HG02571 (cell line): Measurements from ENCODE around the gene FADD.
A peak's percentile ranks its signal among the peaks of the same experiment; 100 is the strongest.

Source experiments
- ATAC-seq: cut with Tn5 transposase; IDR thresholded peaks from one replicate; pipeline ENCODE4 v1.9.1; 2021; ENCODE audit warnings: mild to moderate bottlenecking, moderate library complexity; ENCODE audit not compliant: unreplicated experiment

Gene FADD, protein sequence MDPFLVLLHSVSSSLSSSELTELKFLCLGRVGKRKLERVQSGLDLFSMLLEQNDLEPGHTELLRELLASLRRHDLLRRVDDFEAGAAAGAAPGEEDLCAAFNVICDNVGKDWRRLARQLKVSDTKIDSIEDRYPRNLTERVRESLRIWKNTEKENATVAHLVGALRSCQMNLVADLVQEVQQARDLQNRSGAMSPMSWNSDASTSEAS

GRCh38 chr11:70202920-70203750 lies at the start of gene FADD:
FADD (plus strand) TSS chr11:70203296; CDS start chr11:70203460, 164 bp downstream.
- ATAC-seq: peak; percentile 66

- ATAC-seq: no peak
Observed at GRCh38 chr11:70155386-70155785, 47.7 kb upstream of the FADD start.

- no peak for ATAC-seq
Observed at GRCh38 chr11:70156291-70157037, 46.6 kb upstream of the FADD start.

DNA sequence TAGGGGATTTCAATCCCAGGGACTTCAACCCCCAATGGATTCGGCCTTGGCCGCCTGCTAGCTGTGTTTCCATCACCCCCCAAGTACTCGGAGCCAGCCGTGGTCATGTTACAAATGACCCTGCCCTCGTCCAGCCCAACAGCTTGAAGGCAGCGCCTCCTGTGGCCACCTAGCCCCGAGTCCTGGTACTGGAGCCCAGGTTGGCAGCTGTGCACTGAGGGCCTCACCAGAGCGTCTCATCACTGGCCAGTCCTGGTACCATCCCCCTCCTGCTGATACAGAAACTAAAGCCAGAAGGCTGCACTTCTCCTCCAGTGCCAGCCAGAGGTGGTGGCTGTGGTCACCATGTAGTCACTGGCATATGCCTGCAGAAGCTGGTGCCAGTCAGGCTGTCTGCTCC lies 44.9 kb upstream of the FADD start:
- no peak for ATAC-seq

DNA sequence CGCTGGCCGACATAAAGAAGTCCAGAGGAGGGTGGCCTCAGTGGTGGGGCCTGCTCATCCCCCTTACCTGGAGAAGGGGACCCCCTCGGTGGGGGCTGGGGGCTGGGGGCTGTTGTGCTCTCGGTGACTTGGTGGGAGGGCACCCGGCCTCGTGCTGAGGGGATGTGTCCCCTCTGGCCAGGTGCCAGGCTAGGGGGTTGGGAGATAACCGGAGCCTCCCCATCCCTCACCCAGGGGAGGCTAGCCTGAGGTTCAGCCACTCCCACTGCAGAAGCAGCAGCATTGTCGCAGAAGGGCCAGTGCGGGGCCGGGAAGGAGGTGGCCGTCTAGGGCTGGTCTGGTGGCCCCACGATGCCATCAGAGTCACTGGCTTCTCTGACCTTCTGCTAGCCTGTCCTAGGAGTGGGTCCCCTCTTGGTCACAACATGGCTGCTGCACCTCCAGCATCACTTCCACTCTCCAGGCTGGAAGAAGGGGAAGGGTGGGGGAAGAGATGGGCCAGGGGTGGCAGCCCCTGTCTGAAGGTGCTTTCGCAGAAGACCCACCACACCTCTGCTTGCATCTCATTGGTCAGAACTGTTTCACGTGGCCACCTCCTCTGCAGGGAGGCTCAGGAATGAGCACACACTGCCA lies 44.2 kb upstream of the FADD start:
- ATAC-seq: no peak

GRCh38 chr11:70159627-70160570 lies 43.2 kb upstream of the FADD start:
- ATAC-seq: no peak

DNA sequence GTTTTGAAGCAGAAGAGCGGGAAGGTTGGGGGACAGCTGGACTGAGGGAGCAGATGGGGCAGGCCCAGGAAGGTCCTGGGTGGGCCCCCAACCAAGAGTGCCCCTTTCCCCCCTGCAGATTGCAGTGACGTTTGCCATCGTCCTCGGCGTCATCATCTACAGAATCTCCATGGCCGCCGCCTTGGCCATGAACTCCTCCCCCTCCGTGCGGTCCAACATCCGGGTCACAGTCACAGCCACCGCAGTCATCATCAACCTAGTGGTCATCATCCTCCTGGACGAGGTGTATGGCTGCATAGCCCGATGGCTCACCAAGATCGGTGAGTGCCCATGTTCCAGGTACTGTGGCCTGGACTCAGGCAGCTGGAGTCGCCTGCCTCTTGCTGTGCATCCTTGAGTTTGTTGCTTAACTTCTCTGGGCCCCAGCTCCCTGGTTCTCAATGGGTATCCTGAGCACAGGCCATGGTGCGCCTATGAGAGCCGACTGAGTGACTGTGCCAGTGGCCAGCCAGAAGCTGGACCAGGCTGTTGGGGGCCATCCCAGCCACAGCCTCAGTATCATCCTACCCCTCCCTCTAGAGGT lies 42.0 kb upstream of the FADD start:
- no peak for ATAC-seq

DNA sequence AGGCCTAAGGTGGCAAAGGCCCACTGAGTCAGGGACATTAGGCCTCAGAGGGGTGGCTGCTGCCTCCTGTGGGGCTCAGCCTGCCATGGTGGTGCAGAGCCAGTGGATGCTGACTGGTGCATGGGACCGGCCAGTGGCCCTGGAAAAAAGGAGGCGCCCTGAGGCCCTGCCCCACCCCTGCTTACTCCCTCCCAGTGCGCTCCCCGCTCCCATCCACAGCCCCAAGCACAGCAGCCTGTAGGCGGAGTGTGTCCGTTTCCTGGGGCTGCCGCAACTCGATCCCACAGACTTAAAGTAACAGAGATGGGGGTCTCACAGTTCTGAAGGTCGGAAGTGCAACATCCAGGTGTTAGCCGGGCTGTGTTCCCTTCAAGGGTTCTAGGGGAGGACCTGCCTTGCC lies 38.4 kb upstream of the FADD start:
- ATAC-seq: no peak

- ATAC-seq: no peak
Observed at GRCh38 chr11:70167120-70167519, 36.0 kb upstream of the FADD start.

DNA sequence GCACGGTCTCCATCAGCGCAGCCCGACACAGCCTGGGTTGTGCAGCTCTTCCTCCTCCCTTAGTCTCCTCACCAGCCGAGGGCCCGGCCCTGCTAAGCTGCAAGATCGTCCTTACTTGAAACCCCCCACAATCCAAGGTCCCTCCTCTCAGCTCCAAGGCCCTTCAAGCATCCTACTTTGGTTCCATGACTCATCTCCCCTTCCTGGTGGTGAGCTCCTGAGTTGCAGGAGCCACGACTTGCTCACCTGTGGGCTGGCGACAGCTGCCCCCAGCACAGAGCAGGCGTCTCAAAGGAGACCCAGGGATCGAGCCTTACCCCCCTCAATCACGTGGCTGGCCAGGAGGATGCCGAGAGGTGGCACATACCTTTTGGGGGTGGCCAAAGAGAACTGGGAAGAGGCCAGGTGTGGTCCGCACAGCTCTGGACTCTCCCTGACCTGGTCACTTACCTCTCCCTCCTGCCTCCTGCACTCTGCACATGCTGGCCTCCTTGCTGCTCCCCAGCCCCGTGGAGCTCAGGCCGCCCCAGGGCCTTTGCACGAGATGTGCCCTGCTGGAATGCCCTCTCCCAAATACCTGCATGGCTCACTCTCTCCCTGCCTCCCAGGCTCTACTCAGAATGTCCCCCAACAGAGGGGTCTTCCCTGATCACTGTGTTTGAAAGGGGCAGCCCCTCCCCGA lies 35.2 kb upstream of the FADD start:
- no peak for ATAC-seq

- no peak for ATAC-seq
Observed at GRCh38 chr11:70168405-70168754, 34.7 kb upstream of the FADD start.

GRCh38 chr11:70169127-70169526 lies 34.0 kb upstream of the FADD start:
- no peak for ATAC-seq

GRCh38 chr11:70169632-70170031 lies 33.5 kb upstream of the FADD start:
- no peak for ATAC-seq

DNA sequence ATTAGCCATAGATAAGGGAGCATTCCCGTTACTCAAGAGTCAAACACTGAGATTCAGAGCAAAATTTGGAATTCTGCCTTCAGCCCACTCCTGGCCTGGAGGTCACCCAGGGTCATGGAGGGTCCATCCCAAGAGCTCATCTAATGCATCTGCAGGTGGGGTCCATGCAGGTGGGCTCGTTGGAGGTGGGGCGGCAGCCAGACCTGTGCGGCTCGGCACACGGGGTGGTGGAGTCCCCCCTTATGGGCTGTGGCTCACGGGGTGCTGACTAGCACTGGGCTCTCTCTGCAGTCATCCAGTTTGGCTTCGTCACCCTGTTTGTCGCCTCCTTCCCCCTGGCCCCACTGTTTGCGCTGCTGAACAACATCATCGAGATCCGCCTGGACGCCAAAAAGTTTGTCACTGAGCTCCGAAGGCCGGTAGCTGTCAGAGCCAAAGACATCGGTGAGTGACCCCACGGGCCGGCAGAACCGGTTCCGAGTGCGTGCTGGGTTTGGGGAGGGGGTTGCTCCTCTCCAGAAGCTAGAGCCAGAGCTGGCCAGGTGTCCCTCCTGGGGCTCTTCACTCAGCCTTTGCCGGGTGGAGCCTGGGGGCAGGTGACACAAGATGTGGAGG lies 32.4 kb upstream of the FADD start:
- no peak for ATAC-seq

DNA sequence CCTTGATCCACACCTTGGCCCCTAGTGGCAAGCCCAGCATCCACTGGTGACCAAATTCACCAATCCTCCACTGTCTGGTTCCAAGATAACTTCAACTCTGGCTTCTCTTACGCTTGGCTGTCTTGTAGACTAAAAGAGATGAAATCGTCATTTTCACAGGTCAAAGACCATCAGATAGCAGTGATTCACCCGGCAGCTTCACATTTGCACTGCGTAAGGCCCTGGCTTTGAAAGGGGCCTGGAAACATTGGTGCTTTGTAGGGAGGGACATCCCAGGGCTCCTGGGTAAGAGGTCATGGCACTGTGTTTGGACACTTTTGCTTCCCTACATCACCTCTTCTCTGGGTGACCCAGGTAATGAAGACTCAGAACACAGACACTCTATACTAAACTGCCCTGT lies 30.1 kb upstream of the FADD start:
- no peak for ATAC-seq

DNA sequence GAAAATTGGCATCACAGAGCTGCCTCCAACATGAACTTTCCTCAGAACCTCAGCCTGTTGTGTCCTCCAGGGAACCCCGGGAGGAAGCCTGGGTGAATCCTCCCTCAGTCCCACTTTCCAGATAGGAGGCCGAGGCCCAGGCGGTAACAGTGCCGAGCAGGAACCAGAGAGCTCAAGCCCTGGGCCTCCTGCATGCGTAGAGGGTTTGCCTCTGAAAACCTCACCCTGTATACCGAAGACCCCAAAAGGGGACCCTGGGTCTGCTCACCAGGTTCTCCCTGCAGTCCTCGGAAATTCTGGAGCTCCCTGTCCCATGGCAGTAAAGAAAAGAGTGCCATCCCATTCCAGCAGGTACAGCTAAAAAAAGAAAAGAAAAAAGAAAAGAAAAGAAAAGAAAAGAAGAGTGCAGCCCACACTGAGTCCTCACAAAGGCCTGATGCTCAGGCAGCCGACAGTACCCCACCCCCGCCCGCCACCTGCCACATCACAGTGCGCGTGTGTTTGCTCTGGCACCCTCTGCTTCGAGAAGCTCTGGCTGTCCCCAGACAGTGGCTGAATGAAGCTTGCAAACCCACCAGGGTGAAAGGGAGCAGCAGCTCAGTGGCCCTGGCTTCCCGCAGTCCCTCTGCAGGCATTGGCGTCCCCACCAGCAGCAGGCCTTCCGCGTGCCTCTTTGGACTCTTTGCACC lies 28.4 kb upstream of the FADD start:
- ATAC-seq: no peak

DNA sequence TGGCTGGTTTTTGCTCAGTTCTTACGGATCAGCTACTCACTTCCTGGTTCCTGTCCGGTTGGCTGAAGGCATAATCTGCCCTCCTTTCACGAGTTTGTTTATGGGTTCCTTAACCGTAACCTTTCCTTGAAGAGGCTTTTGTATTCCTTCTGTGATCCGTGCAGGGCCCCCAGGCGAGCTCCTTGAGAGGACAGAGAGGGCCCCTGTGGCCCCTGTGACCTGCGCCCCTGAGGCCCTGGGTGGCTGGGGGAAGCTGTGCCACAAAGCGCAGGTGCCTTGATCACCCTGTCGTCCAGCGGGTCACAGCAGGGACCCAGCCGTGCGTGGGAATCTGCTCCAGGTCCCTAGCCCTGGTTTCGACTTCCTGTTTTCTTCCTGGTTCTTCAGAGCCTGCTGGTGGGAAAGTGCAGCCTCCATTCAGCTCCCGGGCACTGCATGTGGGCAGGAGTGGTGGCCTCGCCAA lies 27.8 kb upstream of the FADD start:
- ATAC-seq: no peak

- ATAC-seq: no peak
Observed at GRCh38 chr11:70176940-70177689, 26.0 kb upstream of the FADD start.
